AG08396 (cell line): ENCODE data around the gene AMOT.
A peak's percentile ranks its signal among the peaks of the same experiment; 100 is the strongest.

Experiments used
- DNase-seq: peaks from one replicate; pipeline ENCODE4 v3.0.0; 2012; ENCODE audit warnings: low spot score, mixed read lengths

The AMOT gene

DNA sequence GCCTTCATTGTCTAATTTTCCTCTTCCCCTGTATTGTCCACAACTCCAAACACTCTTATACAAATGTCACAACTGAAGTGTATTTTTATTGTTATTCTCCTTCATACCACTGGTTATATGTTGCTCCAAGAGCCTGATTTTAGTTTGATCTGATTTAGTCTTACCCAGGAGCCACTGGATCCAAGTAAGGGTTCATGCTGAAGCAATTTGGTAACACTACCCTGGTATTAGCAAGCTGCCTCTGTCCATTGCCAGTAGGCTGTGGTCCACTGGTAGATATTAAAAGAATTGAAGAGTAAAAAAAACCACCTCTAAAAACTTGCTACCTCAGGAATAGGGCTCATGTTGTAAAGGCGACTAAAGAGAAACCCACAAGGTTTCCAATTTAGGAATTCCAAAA, 41.2 kb downstream of the AMOT start:
- no peak for DNase-seq

DNA sequence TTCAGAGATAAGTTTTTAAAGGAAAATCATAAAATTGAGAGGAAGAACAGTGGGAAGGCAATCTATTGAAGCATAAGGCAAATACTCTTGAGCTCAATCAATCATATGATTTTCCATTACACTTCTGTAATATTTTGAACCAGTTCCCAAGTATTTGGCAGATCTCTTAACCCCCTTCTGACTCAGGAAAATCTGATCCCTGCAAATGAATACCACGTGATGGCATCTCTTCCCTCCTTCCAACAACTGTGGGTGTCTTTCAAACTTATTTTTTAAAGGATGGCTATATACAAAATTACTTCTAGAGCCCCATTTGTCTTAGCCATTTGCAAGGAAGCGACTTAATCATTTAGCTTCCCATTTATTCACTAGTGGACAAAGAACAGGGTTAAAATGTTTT, 41.9 kb downstream of the AMOT start:
- DNase-seq: no peak

DNA sequence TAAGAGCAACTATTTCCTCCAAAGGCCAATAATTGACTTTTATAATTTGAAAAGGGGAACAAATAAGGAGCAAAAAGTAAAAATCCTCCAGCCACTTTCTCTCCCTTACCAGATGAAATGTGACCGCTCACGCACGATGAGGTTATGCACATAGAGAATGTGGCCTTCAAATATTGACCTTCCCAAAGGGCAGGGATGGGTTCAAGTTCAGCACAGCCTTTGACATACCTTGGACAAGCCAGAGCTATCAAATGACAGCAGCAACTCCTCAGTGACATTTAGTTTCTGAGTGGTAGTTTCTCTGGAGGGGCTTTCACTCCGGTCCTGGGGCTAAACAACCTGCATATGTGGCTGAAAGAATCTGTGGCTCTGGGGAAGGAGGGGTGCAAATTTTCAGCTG, 50.7 kb downstream of the AMOT start:
- no peak for DNase-seq

DNA sequence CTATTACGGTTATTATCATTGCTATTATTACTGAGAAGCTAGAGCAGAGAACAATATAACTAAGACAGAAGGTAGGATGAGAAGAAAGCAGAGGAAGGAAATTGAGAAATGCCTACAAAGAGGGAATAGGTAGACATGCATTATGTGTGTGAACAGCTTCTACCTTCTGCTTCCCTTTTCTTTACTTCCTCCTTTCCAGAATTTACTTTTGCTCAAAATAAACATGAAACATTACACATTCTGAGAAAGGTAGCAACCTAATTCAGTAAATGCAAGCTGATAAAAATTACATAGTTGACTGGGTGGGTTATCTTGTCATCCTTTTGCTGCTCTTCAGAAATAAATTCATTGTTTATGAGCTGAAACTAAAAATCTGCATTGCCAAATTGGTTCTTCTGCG, 54.6 kb downstream of the AMOT start:
- DNase-seq: no peak

DNA sequence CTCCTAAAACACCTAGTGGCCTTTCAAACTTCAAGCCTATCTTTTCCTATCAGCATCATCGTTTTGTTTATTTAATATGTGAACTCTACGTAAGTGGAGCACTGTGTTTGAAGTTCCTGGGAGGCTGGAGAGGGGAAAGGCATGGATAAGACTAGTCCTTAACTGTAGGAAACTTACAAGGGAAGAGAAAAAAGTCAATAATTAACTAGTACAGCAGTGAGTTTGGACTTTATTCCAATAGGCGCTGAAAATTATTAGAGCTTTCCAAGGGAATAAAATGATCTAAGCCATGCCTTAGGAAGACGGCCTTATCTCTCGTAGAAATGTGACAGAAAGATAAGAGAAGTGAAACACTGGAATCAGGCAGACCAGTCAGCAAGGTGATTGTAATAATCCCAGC, 55.3 kb downstream of the AMOT start:
- DNase-seq: no peak

DNA sequence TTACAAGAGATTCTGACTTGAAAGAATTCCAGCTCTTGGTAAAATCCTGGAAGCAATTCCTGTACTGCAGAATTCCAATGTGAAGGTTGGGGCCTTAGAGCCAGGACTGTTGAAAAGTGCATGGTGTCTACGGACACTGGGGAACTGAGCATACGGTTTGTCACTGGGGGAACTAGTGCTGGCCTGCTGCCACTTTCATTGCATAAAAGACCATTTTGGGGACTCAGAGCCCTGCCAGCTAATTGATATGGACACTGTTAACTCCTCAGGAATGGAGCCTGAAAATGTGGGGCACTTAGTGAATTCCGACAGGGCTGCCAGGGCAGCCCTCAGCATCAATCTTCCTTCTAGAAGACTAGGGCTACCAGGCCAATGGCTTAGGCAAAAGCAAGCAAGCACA, 55.9 kb downstream of the AMOT start:
- DNase-seq: no peak

DNA sequence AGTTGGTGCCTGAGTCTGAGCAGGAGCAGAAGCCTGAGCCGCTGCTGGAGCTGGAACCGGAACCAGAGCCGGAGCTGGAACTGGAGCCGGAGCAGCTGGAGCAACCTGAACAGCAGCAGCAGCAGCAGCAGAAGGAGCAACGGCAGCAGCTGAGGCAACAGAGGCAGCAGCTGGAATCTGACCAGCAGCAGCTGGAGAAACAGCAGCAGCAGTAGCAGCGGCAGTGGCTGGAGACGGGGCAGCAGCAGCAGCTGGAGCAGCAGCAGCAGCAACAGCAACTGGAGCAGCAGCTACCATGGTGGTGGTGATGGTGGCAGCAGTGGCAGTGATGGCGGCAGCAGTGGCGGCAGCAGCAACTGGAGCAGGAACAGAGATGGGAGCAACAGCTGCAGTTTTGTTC, 61.5 kb downstream of the AMOT start:
- DNase-seq: no peak

DNA sequence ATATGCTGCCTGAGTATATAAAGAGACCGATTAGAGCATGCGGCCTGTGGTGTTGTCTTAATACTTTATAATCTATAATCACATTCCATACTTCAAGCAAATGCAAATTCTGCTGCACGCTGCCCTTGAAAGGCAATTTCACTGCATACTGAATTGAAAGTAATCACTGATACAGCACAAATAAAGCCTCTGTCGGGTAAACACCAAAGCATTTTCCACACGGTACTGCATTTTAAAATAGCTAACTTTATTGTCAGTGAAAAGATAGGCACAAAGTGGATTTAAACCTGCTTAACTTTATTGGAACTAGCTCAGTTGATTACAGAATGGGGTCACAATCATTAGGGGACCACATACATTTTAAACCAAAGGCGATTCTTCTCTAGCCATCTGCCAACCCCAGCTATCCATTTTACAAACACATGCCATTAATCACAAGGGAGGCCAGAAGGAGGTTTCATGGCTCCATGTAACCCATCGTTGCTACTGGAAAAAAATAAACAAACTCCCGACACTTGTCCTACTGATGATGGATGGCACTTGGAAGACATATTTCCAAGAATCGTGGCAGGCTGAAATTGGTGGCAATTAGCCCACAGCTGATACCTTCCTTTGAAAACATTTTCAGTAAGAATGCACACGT, 65.9 kb downstream of the AMOT start:
- DNase-seq: no peak

DNA sequence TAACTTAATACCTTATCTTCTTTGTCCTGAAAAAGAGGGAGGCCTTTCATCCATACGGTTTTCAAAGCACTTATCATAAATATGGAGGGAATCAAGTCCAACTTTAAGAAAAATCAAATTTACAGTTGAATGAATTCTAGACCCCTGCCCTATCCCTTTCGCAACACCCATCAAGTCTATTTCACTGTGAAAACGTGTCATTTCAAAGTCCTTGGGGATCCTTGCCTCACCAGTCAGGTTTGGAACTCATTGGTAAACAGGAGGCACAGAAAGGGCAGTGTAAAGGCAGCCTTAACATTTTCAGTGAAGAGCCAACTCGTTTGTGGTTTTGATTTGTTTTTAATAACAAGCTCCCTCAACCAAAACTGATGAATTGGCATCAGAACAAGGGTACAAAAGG, 66.5 kb downstream of the AMOT start:
- DNase-seq: no peak

DNA sequence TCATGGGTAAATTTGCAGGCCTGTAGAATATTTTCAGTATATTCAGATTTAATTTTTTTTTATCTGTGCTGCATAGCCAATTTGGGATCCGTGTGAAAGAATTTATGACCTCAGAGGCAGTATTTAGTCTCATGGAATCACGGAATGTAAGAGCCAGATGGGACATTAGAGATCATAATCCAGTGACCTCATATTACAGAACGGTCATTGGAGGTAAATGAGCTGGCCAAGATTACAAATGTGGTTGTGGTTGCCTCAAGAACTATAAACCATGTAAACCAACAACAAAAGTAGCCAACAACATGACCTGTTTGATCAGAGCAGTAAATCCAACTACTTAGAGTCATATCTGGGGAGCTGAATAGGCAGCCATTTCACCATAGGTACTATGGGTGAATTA, 71.6 kb downstream of the AMOT start:
- peak; percentile 11 for DNase-seq

DNA sequence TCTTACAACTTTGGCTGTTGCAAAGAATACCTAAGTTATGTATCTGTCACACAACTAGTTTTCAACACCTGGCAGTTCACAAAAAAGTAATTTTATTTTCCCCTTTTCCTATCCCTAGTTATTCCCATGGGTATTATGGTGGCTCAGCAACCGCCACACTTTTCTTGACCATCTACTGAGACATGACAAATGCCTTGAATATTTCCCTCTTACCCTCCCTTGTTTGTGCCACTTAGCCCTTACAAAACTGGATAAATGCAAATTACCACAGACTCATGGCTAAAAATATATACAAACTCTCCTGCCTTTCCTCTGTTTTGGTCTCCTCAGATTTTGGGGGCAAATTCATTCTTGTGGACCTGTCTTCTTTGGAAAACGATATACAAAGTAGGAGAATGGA, 72.1 kb downstream of the AMOT start:
- no peak for DNase-seq

DNA sequence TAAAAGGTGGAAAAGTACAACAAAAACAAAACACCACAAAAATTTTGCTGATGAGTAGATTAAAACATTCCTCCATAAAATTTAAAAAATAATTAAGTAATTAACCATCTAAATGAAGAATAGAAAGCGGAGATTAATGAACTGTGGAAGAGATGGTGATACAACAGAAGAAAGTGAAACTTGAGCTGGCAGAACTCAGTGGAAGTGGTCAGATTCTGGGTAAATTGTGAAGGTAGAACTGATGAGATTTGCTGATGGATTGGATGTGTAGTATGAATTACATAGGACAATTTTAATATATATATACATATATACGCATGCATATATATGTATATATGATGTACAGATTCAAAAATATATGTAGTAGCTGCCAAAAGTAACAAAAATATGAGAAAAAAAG, 73.9 kb downstream of the AMOT start:
- DNase-seq: no peak

DNA sequence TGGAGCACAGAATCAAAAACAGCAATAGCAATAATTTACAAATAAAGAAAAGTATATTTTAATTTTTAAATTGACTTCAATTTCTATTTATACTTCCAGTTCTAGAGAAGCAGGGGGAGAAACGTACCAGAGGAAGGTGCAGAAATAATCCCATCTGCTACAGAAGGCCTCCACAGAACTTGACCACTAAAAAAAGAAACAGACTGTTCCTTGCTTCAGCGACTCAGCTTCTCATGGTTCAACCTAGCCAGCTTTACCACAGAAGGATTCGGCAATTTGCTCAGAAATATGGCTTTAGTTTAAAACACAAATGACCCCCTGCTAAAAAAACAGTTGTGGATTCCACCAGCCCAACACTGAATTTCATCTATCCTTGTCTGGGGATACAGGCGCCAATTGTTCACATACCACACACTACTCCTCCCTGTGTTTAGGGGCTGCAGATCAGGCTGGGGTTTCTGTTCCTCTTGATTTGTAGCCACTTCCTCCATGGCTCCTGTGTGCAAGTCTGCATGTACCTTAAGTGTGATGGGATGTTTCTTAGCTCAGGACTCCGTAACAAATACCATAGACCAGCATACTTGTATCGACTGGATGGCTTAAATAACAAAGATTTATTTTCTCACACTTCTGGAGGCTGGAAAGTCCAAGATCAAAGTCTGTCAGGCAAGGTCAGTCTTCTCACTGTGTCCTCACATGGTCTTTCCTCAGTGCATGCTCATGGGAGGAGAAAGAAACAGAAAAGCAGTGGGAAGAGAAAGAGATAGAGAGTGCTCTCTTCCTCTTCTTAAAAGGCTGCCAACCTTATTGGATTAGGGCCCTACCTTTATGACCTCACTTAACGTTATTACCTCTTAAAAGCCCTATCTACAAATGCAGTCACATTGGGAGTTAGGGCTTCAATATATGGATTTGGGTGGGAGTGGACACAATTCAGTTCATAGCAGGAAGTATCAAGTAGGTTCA, 79.1 kb downstream of the AMOT start:
- DNase-seq: no peak

DNA sequence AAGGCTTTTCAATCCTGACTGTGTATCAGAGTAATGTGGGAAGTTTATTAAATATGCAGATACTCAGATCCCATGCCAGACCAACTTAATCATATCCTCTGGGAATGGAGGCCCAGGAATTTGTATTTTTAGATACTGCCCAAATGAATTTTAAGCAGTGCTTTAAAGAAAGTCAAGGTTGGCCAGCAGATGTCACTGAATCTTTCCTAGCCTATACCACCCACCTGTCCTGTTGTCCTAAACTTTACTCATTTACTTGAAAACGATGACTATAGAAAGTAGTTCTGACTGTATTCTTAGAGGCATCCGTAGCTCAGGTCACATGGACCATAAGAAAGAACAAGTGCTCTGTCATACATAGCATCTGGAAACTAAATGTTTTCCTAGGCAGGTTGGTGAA, 79.9 kb downstream of the AMOT start:
- peak; percentile 5 for DNase-seq

DNA sequence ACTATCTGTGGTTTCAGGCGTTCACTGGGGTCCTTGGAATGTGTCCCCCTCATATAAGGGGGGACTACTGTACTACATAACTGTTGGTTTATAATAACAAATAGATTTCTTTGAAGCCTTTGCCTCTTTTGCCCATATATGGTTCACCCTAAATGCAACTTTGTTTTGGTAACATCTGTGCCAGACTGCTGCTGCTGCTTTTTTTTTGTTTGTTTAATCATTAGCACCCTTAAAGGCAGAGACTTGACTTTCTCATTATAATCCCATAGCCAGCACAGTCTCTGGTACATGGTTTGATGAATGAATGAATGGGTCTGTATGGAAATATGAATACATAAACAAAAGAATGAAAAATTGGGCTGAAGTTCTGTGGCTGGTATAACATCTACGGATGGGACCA, 80.7 kb downstream of the AMOT start:
- DNase-seq: no peak

DNA sequence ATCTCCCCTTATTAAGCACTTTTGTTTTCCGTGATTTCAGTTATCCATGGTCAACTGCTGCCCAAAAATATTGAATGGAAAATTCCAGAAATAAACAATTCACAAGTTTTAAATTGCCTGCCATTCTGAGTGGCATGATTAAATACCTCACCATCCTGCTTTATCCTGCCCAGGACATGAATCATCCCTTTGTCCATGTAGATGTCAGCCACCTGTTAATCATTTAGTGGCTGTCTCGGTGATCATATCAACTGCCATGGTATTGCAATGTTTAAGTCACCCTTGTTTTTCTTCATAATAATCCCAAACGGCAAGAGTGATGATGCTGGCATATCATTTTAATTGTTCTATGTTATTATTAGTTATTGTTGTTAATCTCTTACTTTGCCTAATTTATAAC, 81.1 kb downstream of the AMOT start:
- no peak for DNase-seq

DNA sequence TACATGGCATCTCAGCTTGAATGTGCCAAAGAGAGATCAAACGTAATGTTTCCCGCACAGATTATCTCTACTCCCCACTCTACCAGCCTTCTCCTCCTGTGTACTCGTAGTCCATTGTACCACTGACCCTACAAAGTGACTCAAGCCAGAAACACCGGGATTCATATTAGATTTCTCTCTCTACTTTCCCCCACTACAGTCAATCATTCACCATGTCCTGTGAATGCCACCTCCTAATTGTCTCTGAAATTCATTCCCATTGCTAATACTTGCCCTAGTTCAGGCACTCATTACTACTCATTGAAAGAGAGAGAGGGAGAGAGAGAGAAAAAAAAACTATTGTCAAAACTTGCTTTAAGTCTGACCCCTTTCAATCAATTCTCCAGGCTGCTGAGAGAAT, 82.7 kb downstream of the AMOT start:
- no peak for DNase-seq

DNA sequence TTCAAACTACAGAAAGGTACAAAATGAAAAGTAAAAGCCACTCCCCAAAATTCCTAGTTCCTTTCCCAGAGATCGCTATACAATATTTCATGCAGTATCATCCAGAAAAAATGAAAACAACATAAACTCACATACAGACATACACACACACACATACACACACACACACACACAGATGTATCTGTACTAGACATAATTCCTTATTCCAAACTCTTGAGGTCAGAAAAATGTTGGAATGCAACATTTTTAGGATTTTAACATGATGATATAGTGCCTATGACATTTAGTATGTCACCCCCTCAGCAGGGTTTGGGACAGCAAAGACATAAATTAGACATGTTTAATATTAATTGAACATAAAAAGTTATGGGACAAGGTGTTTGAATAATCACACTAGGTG, 87.5 kb downstream of the AMOT start:
- no peak for DNase-seq

DNA sequence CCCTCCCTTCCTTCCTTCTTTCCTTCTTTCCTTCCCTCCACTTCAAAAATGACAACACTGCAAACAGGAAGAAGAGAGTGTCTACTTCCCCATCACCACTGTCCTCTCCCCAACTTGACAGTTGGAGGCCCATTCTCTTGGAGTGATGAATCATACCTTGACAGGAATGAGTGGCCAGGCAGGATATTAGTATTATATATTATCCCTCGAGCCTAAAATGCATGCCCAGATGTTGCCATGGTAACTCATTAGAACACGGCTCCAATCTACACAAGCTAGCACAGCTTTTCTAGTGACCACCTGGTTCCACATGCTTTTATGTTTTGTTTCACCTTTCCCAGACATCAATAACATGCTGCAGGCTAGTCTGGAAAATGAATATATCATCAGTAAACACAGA, 89.6 kb downstream of the AMOT start:
- DNase-seq: no peak

DNA sequence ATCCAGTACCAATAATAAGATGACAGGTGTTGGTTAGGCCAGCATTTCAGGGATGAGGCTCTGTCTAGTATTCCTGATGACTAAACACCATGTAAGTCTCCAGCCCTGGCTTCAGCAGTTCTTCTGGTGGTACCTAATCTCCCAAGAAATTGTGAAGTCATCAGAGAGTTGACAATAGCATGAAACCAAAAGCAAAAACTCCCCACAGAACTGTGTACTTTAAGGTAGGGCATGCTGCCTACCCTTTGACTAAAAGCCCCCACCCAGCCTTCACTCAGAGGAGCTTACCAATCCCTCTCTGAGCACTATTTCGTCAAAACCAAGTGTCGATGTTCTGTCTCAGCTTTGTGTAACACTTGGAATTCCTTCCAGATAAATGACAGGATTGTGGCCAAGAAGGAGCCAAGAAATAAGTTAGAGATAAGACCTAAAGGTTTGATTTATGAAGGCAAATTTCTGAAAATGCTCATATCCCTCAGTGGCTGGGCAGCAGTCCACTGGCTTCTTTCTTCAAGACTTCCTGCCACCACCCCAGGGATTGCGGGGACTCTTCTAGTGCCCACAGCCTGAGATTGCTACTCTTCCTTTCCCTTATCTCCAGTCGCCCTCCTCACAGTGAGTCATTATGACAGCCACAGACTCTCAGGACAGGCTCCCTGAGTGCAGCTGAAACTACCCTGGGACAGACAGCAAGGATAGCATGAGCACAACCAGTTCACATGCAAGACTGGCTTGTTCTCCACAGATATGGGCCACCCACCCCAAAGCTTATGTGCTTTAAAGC, 93.6 kb downstream of the AMOT start:
- DNase-seq: no peak

DNA sequence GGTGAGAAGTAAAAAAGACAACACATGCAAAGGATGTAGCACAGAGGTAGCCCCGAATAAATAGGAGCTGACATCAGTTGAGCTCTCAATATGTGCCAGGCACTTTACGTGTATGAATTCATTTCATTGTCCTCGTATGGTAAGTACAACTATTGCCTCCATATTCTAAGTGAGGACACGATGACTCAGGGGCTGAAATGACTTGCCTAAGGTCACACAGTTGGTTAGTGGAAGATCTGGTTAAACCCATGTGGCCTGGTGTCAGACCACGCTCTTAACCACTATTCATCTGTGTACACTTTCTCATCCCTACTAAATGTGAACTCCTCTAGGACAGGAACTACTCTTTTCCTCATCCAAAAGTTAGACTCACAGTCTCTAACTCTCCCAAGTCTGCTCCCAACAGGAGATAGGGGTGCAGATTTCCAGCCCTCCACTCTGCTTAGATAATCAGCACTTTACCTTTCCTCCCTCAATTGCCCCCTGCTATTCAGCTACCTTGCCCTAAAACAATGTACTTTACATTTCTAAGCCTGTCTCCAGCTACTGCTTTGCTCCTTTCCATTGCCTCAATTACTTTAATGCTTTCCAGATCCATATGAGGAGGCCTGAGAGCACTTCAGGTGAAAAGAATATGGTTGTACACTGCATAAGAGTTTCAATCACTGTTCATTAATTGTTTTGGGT, 102.1 kb downstream of the AMOT start:
- DNase-seq: no peak

DNA sequence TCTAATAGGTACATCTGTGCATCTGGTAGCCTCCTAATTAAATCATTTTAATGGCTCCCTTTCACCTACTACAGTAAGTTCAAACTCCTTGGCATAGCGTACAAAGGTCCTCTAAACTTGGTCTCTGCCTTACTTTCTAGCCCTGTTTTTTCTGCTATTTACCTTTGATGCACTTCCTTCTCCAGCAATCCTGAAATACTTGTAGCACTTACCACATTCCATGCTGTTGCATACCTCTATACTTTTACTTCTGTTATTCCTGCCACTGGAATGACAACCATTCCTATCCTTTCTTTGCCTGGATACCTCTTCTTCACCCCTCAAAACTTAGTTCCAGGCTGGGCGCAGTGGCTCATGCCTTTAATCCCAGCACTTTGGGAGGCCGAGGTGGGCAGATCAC, 104.3 kb downstream of the AMOT start:
- DNase-seq: no peak
